Right lobe of liver (tissue), 4 donors: Measurements from ENCODE around the gene CMTM7.

Source experiments
- CTCF ChIP-seq, 4 donors: fragments of 200-600 bp in 3 of 4; fragments of 450-650 bp in 1 of 4; IDR thresholded peaks; one replicate each; pipeline versions ENCODE4 v1.5.1 to v1.8.0; 2016 to 2022; ENCODE audit warnings: antibody characterized with exemption in 4 of 4, mild to moderate bottlenecking in 2 of 4
- POLR2A ChIP-seq: fragments of 450-650 bp; IDR thresholded peaks from one replicate; pipeline ENCODE4 v1.6.1; 2017; ENCODE audit warnings: antibody characterized with exemption, mild to moderate bottlenecking
- donor health status: DM: no; HTN: no; CAD: no.
- donor health status: DM: no; HTN: no; CAD: no.
- donor health status: DM: no; HTN: yes; CAD: no.

DNA sequence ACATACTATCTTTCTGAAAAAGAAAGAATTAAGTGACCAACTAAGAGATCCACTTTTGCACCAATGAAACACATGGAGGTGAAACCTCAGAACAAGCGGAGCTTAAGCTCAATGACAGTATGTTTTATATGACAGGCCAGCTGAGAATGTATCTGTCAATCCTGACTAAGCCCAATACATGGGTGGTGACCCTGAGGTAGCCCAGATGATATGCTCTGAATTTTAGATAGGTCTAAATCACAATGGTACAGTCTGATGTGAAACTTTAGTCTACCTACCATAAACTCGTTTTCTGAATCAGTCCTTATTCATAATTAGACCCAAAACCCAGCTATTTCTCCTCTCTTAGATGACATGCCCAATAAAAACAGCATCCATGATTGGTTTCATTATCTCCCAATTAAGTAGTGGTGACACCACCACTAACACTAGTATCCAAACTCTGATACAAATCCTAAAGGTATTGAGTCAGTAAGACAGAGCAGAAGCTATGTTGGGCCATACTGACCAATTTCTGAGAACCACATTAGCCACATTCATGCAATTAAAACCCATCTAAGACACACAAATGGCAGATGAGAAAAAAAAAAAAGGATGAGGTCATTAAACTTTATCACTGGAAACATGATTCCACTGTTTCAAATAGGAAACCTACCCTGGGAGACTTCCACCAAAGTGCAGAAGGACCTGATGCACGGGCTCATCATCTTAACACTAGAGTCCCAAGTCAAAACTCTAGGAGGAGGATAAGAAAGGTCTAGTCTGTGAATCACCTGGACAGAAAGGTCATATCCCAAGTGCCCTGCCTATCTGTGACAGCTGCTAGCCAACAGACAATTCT, 90.4 kb downstream of the CMTM7 start:
- TF ChIP-seq CTCF (IDR thresholded peaks at IDR 0.05) (no peak), POLR2A (no peak)
